Germinal center (tissue), 1 donor: ENCODE data around the gene RPUSD4.
"Not testable (repeated sequence)": the region's sequence is repeated elsewhere in the genome, so short reads cannot be mapped to it uniquely, and the experiment has no call there.

ENCODE experiments used
- DNase-seq: peaks from one replicate; pipeline ENCODE4 v3.0.0; 2012; ENCODE audit warnings: mixed read lengths, low spot score

Gene RPUSD4

GRCh38 chr11:126211236-126212088 lies at the start of gene RPUSD4, which contains the start of gene FAM118B:
RPUSD4 (minus strand) TSS chr11:126211650; CDS start chr11:126211638, 12 bp downstream.
FAM118B (plus strand) TSS chr11:126211782; CDS start chr11:126235002, 23,220 bp downstream.
- DNase-seq, result peak; percentile 99

GRCh38 chr11:126257764-126258163 lies 46.3 kb upstream of the RPUSD4 start:
- DNase-seq, result no peak

GRCh38 chr11:126257144-126257543 lies 45.7 kb upstream of the RPUSD4 start:
- no peak for DNase-seq

- no peak for DNase-seq
Measured at GRCh38 chr11:126256216-126256615, 44.8 kb upstream of the RPUSD4 start.

GRCh38 chr11:126255507-126255906 lies 44.1 kb upstream of the RPUSD4 start:
- DNase-seq, result not testable (repeated sequence)

GRCh38 chr11:126254819-126255218 lies 43.4 kb upstream of the RPUSD4 start:
- DNase-seq, result no peak

- DNase-seq, result no peak
Measured at GRCh38 chr11:126253265-126253664, 41.8 kb upstream of the RPUSD4 start.

GRCh38 chr11:126246636-126247035 lies 35.2 kb upstream of the RPUSD4 start:
- DNase-seq, result no peak

- no peak for DNase-seq
Measured at GRCh38 chr11:126233391-126233790, 21.9 kb upstream of the RPUSD4 start.

- no peak for DNase-seq
Measured at GRCh38 chr11:126232683-126233082, 21.2 kb upstream of the RPUSD4 start.

GRCh38 chr11:126231725-126232459 lies 20.4 kb upstream of the RPUSD4 start:
- no peak for DNase-seq

GRCh38 chr11:126229858-126230540 lies 18.5 kb upstream of the RPUSD4 start:
- DNase-seq, result no peak

- no peak for DNase-seq
Measured at GRCh38 chr11:126226334-126227084, 15.1 kb upstream of the RPUSD4 start.

GRCh38 chr11:126225295-126225665 lies 13.8 kb upstream of the RPUSD4 start:
- DNase-seq, result no peak

GRCh38 chr11:126224647-126225294 lies 13.3 kb upstream of the RPUSD4 start:
- no peak for DNase-seq

GRCh38 chr11:126219547-126219946 lies 8.1 kb upstream of the RPUSD4 start:
- DNase-seq, result no peak

GRCh38 chr11:126217491-126217890 lies 6.0 kb upstream of the RPUSD4 start:
- no peak for DNase-seq

- DNase-seq, result no peak
Measured at GRCh38 chr11:126216526-126217305, 5.3 kb upstream of the RPUSD4 start.

GRCh38 chr11:126214841-126215240 lies 3.4 kb upstream of the RPUSD4 start:
- no peak for DNase-seq

- no peak for DNase-seq
Measured at GRCh38 chr11:126214441-126214840, 3.0 kb upstream of the RPUSD4 start.
